ENCODE data around the gene HTR4.
"Not testable (repeated sequence)": the region's sequence is repeated elsewhere in the genome, so short reads cannot be mapped to it uniquely, and the experiment has no call there.

HTR4 gene

GRCh38 chr5:148476302-148476701, 178.0 kb downstream of the HTR4 start:
- no peak overlapping the region for H2BK5ac ChIP-seq (ENCODE audit: low read length)
- no peak overlapping the region for H3K4ac ChIP-seq (ENCODE audit: low read depth, low read length)
- H3K27ac ChIP-seq (ENCODE audit: low read depth, low read length), result no peak overlapping the region
- no CpG with 5 or more reads among the region's 3 CpGs for WGBS (ENCODE audit: extremely low coverage, insufficient coverage, low lambda C conversion rate)
- no peak overlapping the region for H4K8ac ChIP-seq (ENCODE audit: low read depth, low read length)
- H3K4me1 ChIP-seq (ENCODE audit: control insufficient read depth, low read depth, low read length), result peaks cover 2% of the 10 kb centered on the region
- no peak overlapping the region for H3K23ac ChIP-seq (ENCODE audit: low read length)
- H2BK120ac ChIP-seq (ENCODE audit: low read depth, low read length), result no peak overlapping the region
- no peak overlapping the region for H3K4me2 ChIP-seq (ENCODE audit: low read length)
- no peaks in the 10 kb centered on the region for H3K27me3 ChIP-seq (ENCODE audit: insufficient read depth, low read length, poor library complexity)
- no peak overlapping the region for H3K56ac ChIP-seq (ENCODE audit: low read length)
- H2BK15ac ChIP-seq (replicated peaks; ENCODE audit: low read depth), result no peak overlapping the region
- H3K36me3 ChIP-seq (ENCODE audit: control insufficient read depth, insufficient read depth, low read length), result no peaks in the 10 kb centered on the region
- H3K4me3 ChIP-seq (ENCODE audit: low read length), result no peak overlapping the region
- H3K79me1 ChIP-seq (ENCODE audit: low read length), result no peaks in the 10 kb centered on the region
- no peak overlapping the region for H3K9ac ChIP-seq (ENCODE audit: low read length)
- no peaks in the 10 kb centered on the region for H3K79me2 ChIP-seq (ENCODE audit: control insufficient read depth, insufficient read depth, low read length)
- no peak for DNase-seq
- no peak overlapping the region for H4K5ac ChIP-seq (ENCODE audit: low read length)
- H2AK5ac ChIP-seq (ENCODE audit: low read length), result no peak overlapping the region
- H3K18ac ChIP-seq (ENCODE audit: low read length), result no peak overlapping the region

GRCh38 chr5:148474025-148474511, 180.3 kb downstream of the HTR4 start:
- peaks cover 2% of the 10 kb centered on the region for H3K4me1 ChIP-seq (ENCODE audit: control insufficient read depth, low read depth, low read length)
- no peak overlapping the region for H3K27ac ChIP-seq (ENCODE audit: low read depth, low read length)
- H3K79me2 ChIP-seq (ENCODE audit: control insufficient read depth, insufficient read depth, low read length), result no peaks in the 10 kb centered on the region
- no peaks in the 10 kb centered on the region for H3K27me3 ChIP-seq (ENCODE audit: insufficient read depth, low read length, poor library complexity)
- H4K5ac ChIP-seq (ENCODE audit: low read length), result no peak overlapping the region
- no peak overlapping the region for H2BK5ac ChIP-seq (ENCODE audit: low read length)
- H2BK15ac ChIP-seq (replicated peaks; ENCODE audit: low read depth), result no peak overlapping the region
- no peak overlapping the region for H3K18ac ChIP-seq (ENCODE audit: low read length)
- no peak overlapping the region for H3K4me3 ChIP-seq (ENCODE audit: low read length)
- H3K36me3 ChIP-seq (ENCODE audit: control insufficient read depth, insufficient read depth, low read length), result no peaks in the 10 kb centered on the region
- no peaks in the 10 kb centered on the region for H3K79me1 ChIP-seq (ENCODE audit: low read length)
- no peak overlapping the region for H4K8ac ChIP-seq (ENCODE audit: low read depth, low read length)
- H3K23ac ChIP-seq (ENCODE audit: low read length), result no peak overlapping the region
- no CpG with 5 or more reads among the region's 8 CpGs for WGBS (ENCODE audit: extremely low coverage, insufficient coverage, low lambda C conversion rate)
- peak; percentile 42 for DNase-seq
- H3K4ac ChIP-seq (ENCODE audit: low read depth, low read length), result no peak overlapping the region
- no peak overlapping the region for H2BK120ac ChIP-seq (ENCODE audit: low read depth, low read length)
- no peak overlapping the region for H3K4me2 ChIP-seq (ENCODE audit: low read length)
- H3K56ac ChIP-seq (ENCODE audit: low read length), result no peak overlapping the region
- no peak overlapping the region for H3K9ac ChIP-seq (ENCODE audit: low read length)
- H2AK5ac ChIP-seq (ENCODE audit: low read length), result no peak overlapping the region

GRCh38 chr5:148471379-148471778, 182.9 kb downstream of the HTR4 start:
- Histone ChIP-seq H3K79me1 (ENCODE audit: low read length) (no peaks in the 10 kb centered on the region), H3K4me2 (ENCODE audit: low read length) (no peak overlapping the region), H3K4me3 (ENCODE audit: low read length) (no peak overlapping the region), H3K56ac (ENCODE audit: low read length) (no peak overlapping the region), H3K79me2 (ENCODE audit: control insufficient read depth, insufficient read depth, low read length) (no peaks in the 10 kb centered on the region), H3K36me3 (ENCODE audit: control insufficient read depth, insufficient read depth, low read length) (no peaks in the 10 kb centered on the region), H3K23ac (ENCODE audit: low read length) (no peak overlapping the region), H4K5ac (ENCODE audit: low read length) (no peak overlapping the region), H2AK5ac (ENCODE audit: low read length) (no peak overlapping the region), H2BK5ac (ENCODE audit: low read length) (no peak overlapping the region), H3K27me3 (ENCODE audit: insufficient read depth, low read length, poor library complexity) (no peaks in the 10 kb centered on the region), H2BK15ac (replicated peaks; ENCODE audit: low read depth) (no peak overlapping the region), H3K18ac (ENCODE audit: low read length) (no peak overlapping the region), H3K4ac (ENCODE audit: low read depth, low read length) (no peak overlapping the region), H4K8ac (ENCODE audit: low read depth, low read length) (no peak overlapping the region), H2BK120ac (ENCODE audit: low read depth, low read length) (no peak overlapping the region), H3K9ac (ENCODE audit: low read length) (no peak overlapping the region), H3K27ac (ENCODE audit: low read depth, low read length) (no peak overlapping the region), H3K4me1 (ENCODE audit: control insufficient read depth, low read depth, low read length) (no peaks in the 10 kb centered on the region)
- DNase-seq, result no peak
- 100% methylated on average over 1 of the region's 2 CpGs for WGBS (ENCODE audit: extremely low coverage, insufficient coverage, low lambda C conversion rate)

GRCh38 chr5:148469501-148469935, 184.8 kb downstream of the HTR4 start:
- WGBS (ENCODE audit: extremely low coverage, insufficient coverage, low lambda C conversion rate), result no CpG with 5 or more reads among the region's 4 CpGs

GRCh38 chr5:148468746-148469145, 185.6 kb downstream of the HTR4 start:
- H3K4me2 ChIP-seq (ENCODE audit: low read length); H2BK120ac ChIP-seq (ENCODE audit: low read depth, low read length); H4K5ac ChIP-seq (ENCODE audit: low read length); H3K56ac ChIP-seq (ENCODE audit: low read length); H2AK5ac ChIP-seq (ENCODE audit: low read length); H3K4me1 ChIP-seq (ENCODE audit: control insufficient read depth, low read depth, low read length); H2BK5ac ChIP-seq (ENCODE audit: low read length); H3K36me3 ChIP-seq (ENCODE audit: control insufficient read depth, insufficient read depth, low read length); H2BK15ac ChIP-seq (replicated peaks; ENCODE audit: low read depth); H3K23ac ChIP-seq (ENCODE audit: low read length); H3K18ac ChIP-seq (ENCODE audit: low read length); H3K79me2 ChIP-seq (ENCODE audit: control insufficient read depth, insufficient read depth, low read length); H3K27me3 ChIP-seq (ENCODE audit: insufficient read depth, low read length, poor library complexity); DNase-seq; H3K79me1 ChIP-seq (ENCODE audit: low read length); H4K8ac ChIP-seq (ENCODE audit: low read depth, low read length); H3K9ac ChIP-seq (ENCODE audit: low read length); H3K4ac ChIP-seq (ENCODE audit: low read depth, low read length); H3K4me3 ChIP-seq (ENCODE audit: low read length); H3K27ac ChIP-seq (ENCODE audit: low read depth, low read length): not testable (repeated sequence)
- no CpG with 5 or more reads among the region's 5 CpGs for WGBS (ENCODE audit: extremely low coverage, insufficient coverage, low lambda C conversion rate)

More at GRCh38 chr5:148469501-148469935, 184.8 kb downstream of the HTR4 start:
- Histone ChIP-seq H2BK120ac (ENCODE audit: low read depth, low read length) (no peak overlapping the region), H2AK5ac (ENCODE audit: low read length) (no peak overlapping the region), H3K4ac (ENCODE audit: low read depth, low read length) (no peak overlapping the region), H3K36me3 (ENCODE audit: control insufficient read depth, insufficient read depth, low read length) (no peaks in the 10 kb centered on the region), H3K56ac (ENCODE audit: low read length) (no peak overlapping the region), H3K79me1 (ENCODE audit: low read length) (no peaks in the 10 kb centered on the region), H3K23ac (ENCODE audit: low read length) (no peak overlapping the region), H3K79me2 (ENCODE audit: control insufficient read depth, insufficient read depth, low read length) (no peaks in the 10 kb centered on the region), H3K18ac (ENCODE audit: low read length) (no peak overlapping the region), H3K27ac (ENCODE audit: low read depth, low read length) (no peak overlapping the region), H3K4me2 (ENCODE audit: low read length) (no peak overlapping the region), H3K4me1 (ENCODE audit: control insufficient read depth, low read depth, low read length) (no peaks in the 10 kb centered on the region), H4K8ac (ENCODE audit: low read depth, low read length) (no peak overlapping the region), H2BK5ac (ENCODE audit: low read length) (no peak overlapping the region), H3K27me3 (ENCODE audit: insufficient read depth, low read length, poor library complexity) (no peaks in the 10 kb centered on the region), H3K9ac (ENCODE audit: low read length) (no peak overlapping the region), H3K4me3 (ENCODE audit: low read length) (no peak overlapping the region), H4K5ac (ENCODE audit: low read length) (no peak overlapping the region), H2BK15ac (replicated peaks; ENCODE audit: low read depth) (no peak overlapping the region)
- peak; percentile 66 for DNase-seq

- H3K9ac ChIP-seq (ENCODE audit: low read length), result no peak overlapping the region
- H3K36me3 ChIP-seq (ENCODE audit: control insufficient read depth, insufficient read depth, low read length), result no peaks in the 10 kb centered on the region
- H3K23ac ChIP-seq (ENCODE audit: low read length), result no peak overlapping the region
- H3K79me1 ChIP-seq (ENCODE audit: low read length), result no peaks in the 10 kb centered on the region
- no CpG with 5 or more reads among the region's 1 CpG for WGBS (ENCODE audit: extremely low coverage, insufficient coverage, low lambda C conversion rate)
- H3K4me1 ChIP-seq (ENCODE audit: control insufficient read depth, low read depth, low read length), result no peaks in the 10 kb centered on the region
- no peak overlapping the region for H3K27ac ChIP-seq (ENCODE audit: low read depth, low read length)
- no peak overlapping the region for H4K5ac ChIP-seq (ENCODE audit: low read length)
- no peaks in the 10 kb centered on the region for H3K27me3 ChIP-seq (ENCODE audit: insufficient read depth, low read length, poor library complexity)
- no peak overlapping the region for H3K4ac ChIP-seq (ENCODE audit: low read depth, low read length)
- no peak overlapping the region for H4K8ac ChIP-seq (ENCODE audit: low read depth, low read length)
- no peak overlapping the region for H3K4me3 ChIP-seq (ENCODE audit: low read length)
- no peak for DNase-seq
- H3K56ac ChIP-seq (ENCODE audit: low read length), result no peak overlapping the region
- no peak overlapping the region for H3K18ac ChIP-seq (ENCODE audit: low read length)
- no peak overlapping the region for H3K4me2 ChIP-seq (ENCODE audit: low read length)
- H3K79me2 ChIP-seq (ENCODE audit: control insufficient read depth, insufficient read depth, low read length), result no peaks in the 10 kb centered on the region
- no peak overlapping the region for H2AK5ac ChIP-seq (ENCODE audit: low read length)
- no peak overlapping the region for H2BK15ac ChIP-seq (replicated peaks; ENCODE audit: low read depth)
- H2BK5ac ChIP-seq (ENCODE audit: low read length), result no peak overlapping the region
- no peak overlapping the region for H2BK120ac ChIP-seq (ENCODE audit: low read depth, low read length)
Observed at GRCh38 chr5:148467958-148468357, 186.4 kb downstream of the HTR4 start.
